H1 (cell line): ENCODE measurements around the gene PFDN1. TPM values are rescaled to one million over a fixed set of nuclear protein-coding genes. Genes with fewer than 3 reads are reported as not detected.

ENCODE experiments used
- CTCF ChIA-PET: fragments of 300-600 bp; sonication (Branson Sonifier 250); formaldehyde crosslinking; loops from one replicate; lab custom pipeline; 2021; ENCODE audit not compliant: partially characterized antibody; lab: Charles Lee
- POLR2A ChIA-PET: fragments of 300-600 bp; sonication (Branson Sonifier 250); formaldehyde crosslinking; loops from one replicate; lab custom pipeline; 2021; ENCODE audit warnings: inconsistent platforms; ENCODE audit not compliant: partially characterized antibody; lab: Charles Lee
- DNase-seq, 2 experiments: peaks; one replicate each; pipeline versions ENCODE4 v3.0.0 to v3.0.0-alpha.2; 2010 to 2022; ENCODE audit warnings: low spot score in 2 of 2, low read depth in 1 of 2, mixed read lengths in 1 of 2
- FAIRE-seq: peaks from 2 replicates; lab custom pipeline; 2011; peaks lifted over from hg19 to GRCh38; lab: Jason Lieb, UNC
- H2AFZ ChIP-seq: 2 replicates; pipeline ENCODE4 v1.8.1; 2012; ENCODE audit warnings: low read length, inconsistent platforms
- H2AK5ac ChIP-seq: 2 replicates; pipeline ENCODE4 v1.6.1; 2013; ENCODE audit warnings: low read depth, low read length
- H2BK120ac ChIP-seq: replicated peaks from 2 replicates; pipeline ENCODE3; 2013; ENCODE audit warnings: low read depth, low read length, inconsistent platforms
- H2BK12ac ChIP-seq: 2 replicates; pipeline ENCODE4 v1.6.1; 2013; ENCODE audit warnings: low read depth, low read length
- H2BK15ac ChIP-seq: 2 replicates; pipeline ENCODE4 v1.6.1; 2013; ENCODE audit warnings: low read length
- H2BK20ac ChIP-seq: 2 replicates; pipeline ENCODE4 v1.6.1; 2013; ENCODE audit warnings: low read length
- H2BK5ac ChIP-seq: 2 replicates; pipeline ENCODE4 v1.6.1; 2013; ENCODE audit warnings: low read depth, low read length
- H3K14ac ChIP-seq: 2 replicates; pipeline ENCODE4 v1.6.1; 2013; ENCODE audit warnings: inconsistent platforms; ENCODE audit not compliant: insufficient read length
- H3K18ac ChIP-seq: 2 replicates; pipeline ENCODE4 v1.6.1; 2013; ENCODE audit warnings: low read length; ENCODE audit errors: extremely low read depth
- H3K23ac ChIP-seq: 2 replicates; pipeline ENCODE4 v1.6.1; 2013; ENCODE audit warnings: inconsistent platforms; ENCODE audit not compliant: insufficient read length
- H3K23me2 ChIP-seq: 2 replicates; pipeline ENCODE4 v1.6.1; 2013; ENCODE audit warnings: low read depth, low read length
- H3K27ac ChIP-seq: 2 replicates; pipeline ENCODE4 v1.6.1; 2011; ENCODE audit warnings: low read depth, low read length, inconsistent platforms
- H3K27me3 ChIP-seq, 4 experiments: replicated peaks in 1 of 4; 1 replicate in 1 of 4; 2 replicates in 3 of 4; pipeline versions ENCODE4 v1.6.1 to v1.8.1; 2011 to 2013; ENCODE audit warnings: low read length in 3 of 4, mild to moderate bottlenecking in 3 of 4, inconsistent platforms in 2 of 4, mixed read lengths in 2 of 4, moderate library complexity in 1 of 4; ENCODE audit not compliant: control insufficient read depth in 3 of 4, insufficient read depth in 3 of 4; ENCODE audit errors: extremely low read depth in 1 of 4
- H3K36me3 ChIP-seq, 4 experiments: 2 replicates each; pipeline versions ENCODE4 v1.6.1 to v1.8.1; 2011 to 2013; ENCODE audit warnings: mild to moderate bottlenecking in 4 of 4, low read length in 3 of 4, moderate library complexity in 2 of 4, control low read depth in 1 of 4, inconsistent platforms in 1 of 4; ENCODE audit not compliant: insufficient read depth in 4 of 4, control insufficient read depth in 2 of 4
- H3K4ac ChIP-seq: replicated peaks from 2 replicates; pipeline ENCODE3; 2013; ENCODE audit warnings: low read length, low read depth, mixed read lengths, inconsistent platforms; ENCODE audit not compliant: insufficient read length
- H3K4me1 ChIP-seq, 4 experiments: replicated peaks in 1 of 4; 1 replicate in 1 of 4; 2 replicates in 3 of 4; pipeline versions ENCODE4 v1.6.1 to v1.8.1; 2011 to 2013; ENCODE audit warnings: low read length in 3 of 4, inconsistent platforms in 2 of 4, mixed read lengths in 1 of 4; ENCODE audit not compliant: insufficient read depth in 4 of 4, control insufficient read depth in 3 of 4
- H3K4me2 ChIP-seq, 2 experiments: 2 replicates each; pipeline versions ENCODE4 v1.6.1 to v1.8.1; 2011 to 2013; ENCODE audit warnings: low read depth in 2 of 2, low read length in 2 of 2, control low read depth in 1 of 2, inconsistent platforms in 1 of 2, mild to moderate bottlenecking in 1 of 2; ENCODE audit not compliant: insufficient read depth in 1 of 2
- H3K4me3 ChIP-seq, 4 experiments: fragments of 200-600, 300-600 bp in 1 of 4; sonication (generic), shearing (Covaris generic), sonication (Bioruptor Twin) in 1 of 4; 2 replicates each; pipeline versions ENCODE4 v1.5.1 to v1.8.1; 2011 to 2016; ENCODE audit warnings: low read length in 4 of 4, low read depth in 3 of 4, control low read depth in 2 of 4, inconsistent platforms in 2 of 4, mild to moderate bottlenecking in 2 of 4, mixed read lengths in 1 of 4, moderate library complexity in 1 of 4; ENCODE audit not compliant: insufficient read depth in 2 of 4; ENCODE audit errors: extremely low read depth in 1 of 4
- H3K56ac ChIP-seq: replicated peaks from 2 replicates; pipeline ENCODE3; 2013; ENCODE audit warnings: low read depth, mild to moderate bottlenecking, mixed read lengths, low read length, inconsistent platforms; ENCODE audit not compliant: insufficient read length
- H3K79me1 ChIP-seq: 2 replicates; pipeline ENCODE4 v1.6.1; 2013; ENCODE audit warnings: low read depth, low read length, control low read depth
- H3K79me2 ChIP-seq, 2 experiments: 2 replicates each; pipeline versions ENCODE4 v1.6.1 to v1.8.1; 2012 to 2013; ENCODE audit warnings: low read length in 2 of 2, mild to moderate bottlenecking in 2 of 2, inconsistent platforms in 1 of 2; ENCODE audit not compliant: insufficient read depth in 2 of 2, control insufficient read depth in 1 of 2
- H3K9ac ChIP-seq, 4 experiments: replicated peaks in 1 of 4; 1 replicate in 1 of 4; 2 replicates in 3 of 4; pipeline versions ENCODE4 v1.6.1 to v1.8.1; 2011 to 2013; ENCODE audit warnings: low read depth in 3 of 4, low read length in 3 of 4, control low read depth in 2 of 4, mild to moderate bottlenecking in 2 of 4, moderate library complexity in 2 of 4, inconsistent platforms in 1 of 4; ENCODE audit errors: extremely low read depth in 1 of 4
- H3K9me3 ChIP-seq, 2 experiments: 2 replicates each; pipeline versions ENCODE4 v1.6.1 to v1.8.1; 2012 to 2013; ENCODE audit warnings: mild to moderate bottlenecking in 2 of 2, moderate library complexity in 2 of 2, control low read depth in 1 of 2, inconsistent platforms in 1 of 2, low read depth in 1 of 2, low read length in 1 of 2, mixed read lengths in 1 of 2; ENCODE audit not compliant: insufficient read depth in 2 of 2
- H4K20me1 ChIP-seq, 2 experiments: replicated peaks in 1 of 2; 2 replicates each; pipeline versions ENCODE3 to v1.8.1; 2011 to 2013; ENCODE audit warnings: inconsistent platforms in 2 of 2, low read length in 2 of 2, mild to moderate bottlenecking in 1 of 2; ENCODE audit not compliant: insufficient read depth in 2 of 2, control insufficient read depth in 1 of 2
- H4K5ac ChIP-seq: 2 replicates; pipeline ENCODE4 v1.6.1; 2013; ENCODE audit warnings: low read length, low read depth, mixed read lengths, inconsistent platforms; ENCODE audit not compliant: insufficient read length
- H4K8ac ChIP-seq: 2 replicates; pipeline ENCODE4 v1.8.0; 2013; ENCODE audit warnings: mild to moderate bottlenecking, moderate library complexity, low read length, inconsistent platforms; ENCODE audit not compliant: insufficient read depth; ENCODE audit errors: extremely low read depth
- H4K91ac ChIP-seq: replicated peaks from 2 replicates; pipeline ENCODE3; 2013; ENCODE audit warnings: low read length, mixed read lengths, inconsistent platforms; ENCODE audit not compliant: insufficient read length
- CREB1 ChIP-seq: IDR thresholded peaks from 2 replicates; pipeline ENCODE4 v1.6.1; 2012; ENCODE audit warnings: inconsistent platforms
- RFX5 ChIP-seq: IDR thresholded peaks from 2 replicates; pipeline ENCODE4 v1.6.1; 2011; ENCODE audit warnings: low read depth, low read length, improper control_type of control experiment, borderline replicate concordance
- RNF2 ChIP-seq: fragments of 200-900, 300-1000 bp; sonication (generic); IDR thresholded peaks from 2 replicates; pipeline ENCODE4 v1.7.1; 2016; ENCODE audit warnings: borderline replicate concordance, low read depth, mild to moderate bottlenecking, antibody characterized with exemption, low read length; ENCODE audit not compliant: poor library complexity, severe bottlenecking; ENCODE audit errors: missing control alignments
- SIN3A ChIP-seq, 2 experiments: IDR thresholded peaks in 1 of 2; conservative IDR thresholded peaks in 1 of 2; 2 replicates each; pipeline ENCODE4 v1.6.1; 2011 to 2012; ENCODE audit warnings: low read length in 2 of 2, improper control_type of control experiment in 1 of 2, low read depth in 1 of 2, mild to moderate bottlenecking in 1 of 2
- SRF ChIP-seq: IDR thresholded peaks from 2 replicates; pipeline ENCODE4 v1.6.1; 2011; ENCODE audit warnings: mild to moderate bottlenecking, low read depth, low read length, moderate library complexity
- WGBS, 2 experiments: shearing (Covaris generic) in 1 of 2; methylation state at CpG; one replicate each; pipeline versions ENCODE4 v1.1.6 to v1.1.7; 2013 to 2015; ENCODE audit warnings: low lambda C conversion rate in 2 of 2, mixed read lengths in 2 of 2, inconsistent platforms in 1 of 2, low coverage in 1 of 2, missing lambda C conversion rate in 1 of 2; ENCODE audit not compliant: insufficient replicate concordance in 2 of 2, insufficient coverage in 1 of 2, insufficient read length in 1 of 2; ENCODE audit errors: extremely low coverage in 1 of 2, missing lambda C conversion rate in 1 of 2; 5-methylcytosine and 5-hydroxymethylcytosine counted together
- long read RNA-seq, 2 experiments: library from RNA in 1 of 2; library from capped mRNA in 1 of 2; stranded (forward); transcript quantifications; one replicate each; pipeline ENCODE4 v2.0.0, GENCODE V29; 2021; ENCODE audit warnings: inconsistent platforms in 1 of 2
- polyA minus RNA-seq, 3 experiments: library from RNA; depleted of rRNA, polyadenylated mRNA; stranded (reverse); fragments of >200 nt; gene quantifications; 1 replicate in 2 of 3; 2 replicates in 1 of 3; pipeline ENCODE4 v1.2.3, GENCODE V29; 2011
- polyA plus RNA-seq, 7 experiments: library from polyadenylated mRNA; depleted of rRNA in 3 of 7; stranded (reverse) in 5 of 7; unstranded in 2 of 7; fragments of >200 nt in 5 of 7; fragments of 200-250 nt in 2 of 7; gene quantifications; 1 replicate in 5 of 7; 2 replicates in 1 of 7; 4 replicates in 1 of 7; pipeline versions ENCODE4 v1.2.1 to v1.2.3, GENCODE V29; 2011 to 2013; ENCODE audit warnings: missing spikeins in 2 of 7, mixed read lengths in 2 of 7
- total RNA-seq: library from RNA; stranded (reverse); fragmentation: NEBNext Ultra II Directional; extraction: Animal tissue kit (Norgen Biotek cat#: 25700); gene quantifications from 2 replicates; pipeline ENCODE4 v1.2.1, GENCODE V29; 2021

PFDN1 gene, protein sequence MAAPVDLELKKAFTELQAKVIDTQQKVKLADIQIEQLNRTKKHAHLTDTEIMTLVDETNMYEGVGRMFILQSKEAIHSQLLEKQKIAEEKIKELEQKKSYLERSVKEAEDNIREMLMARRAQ
- total RNA-seq (52.6 and 53.0 TPM in 2 replicates), polyA plus RNA-seq (2011; rRNA removed) (71.7 and 89.6 TPM in 2 replicates), polyA minus RNA-seq (2011; rRNA and poly(A)+ RNA removed) (47.0 and 48.0 TPM in 2 replicates)
- polyA plus RNA-seq (2011; cell fraction: cytosol; rRNA removed): 65.7 TPM
- 60.6 TPM for polyA plus RNA-seq (2011; cell fraction: nucleus; rRNA removed)
- polyA plus RNA-seq (2012, experiment 1 of 2): 56.5 to 141 TPM (median 82.0 TPM) in 4 replicates
- 44.7 TPM for polyA plus RNA-seq (2012, experiment 2 of 2)
- polyA plus RNA-seq (2013, experiment 1 of 2): 236 TPM
- polyA plus RNA-seq (2013, experiment 2 of 2): 247 TPM
- 21.7 TPM for polyA minus RNA-seq (2011; cell fraction: cytosol; rRNA and poly(A)+ RNA removed)
- polyA minus RNA-seq (2011; cell fraction: nucleus; rRNA and poly(A)+ RNA removed): 24.1 TPM
- long read RNA-seq, experiment 1, transcript PFDN1-203 (3 exons, 1,091 nt): minor isoform, 5 of 73 reads
- long read RNA-seq, experiment 1, transcript PFDN1-201 (4 exons, 1,352 nt): major isoform, 27 of 73 reads
- long read RNA-seq, experiment 1, partial matches to known transcripts: 40 of 73 reads
- long read RNA-seq, experiment 1, other reads (novel, unspliced or antisense): 0 of 73 reads
- long read RNA-seq, experiment 2, transcript PFDN1-201 (4 exons, 1,352 nt): major isoform, 136 of 158 reads
- long read RNA-seq, experiment 2, transcript PFDN1-203 (3 exons, 1,091 nt): minor isoform, 12 of 158 reads
- long read RNA-seq, experiment 2, partial matches to known transcripts: 1 of 158 reads
- long read RNA-seq, experiment 2, other reads (novel, unspliced or antisense): 9 of 158 reads

DNA sequence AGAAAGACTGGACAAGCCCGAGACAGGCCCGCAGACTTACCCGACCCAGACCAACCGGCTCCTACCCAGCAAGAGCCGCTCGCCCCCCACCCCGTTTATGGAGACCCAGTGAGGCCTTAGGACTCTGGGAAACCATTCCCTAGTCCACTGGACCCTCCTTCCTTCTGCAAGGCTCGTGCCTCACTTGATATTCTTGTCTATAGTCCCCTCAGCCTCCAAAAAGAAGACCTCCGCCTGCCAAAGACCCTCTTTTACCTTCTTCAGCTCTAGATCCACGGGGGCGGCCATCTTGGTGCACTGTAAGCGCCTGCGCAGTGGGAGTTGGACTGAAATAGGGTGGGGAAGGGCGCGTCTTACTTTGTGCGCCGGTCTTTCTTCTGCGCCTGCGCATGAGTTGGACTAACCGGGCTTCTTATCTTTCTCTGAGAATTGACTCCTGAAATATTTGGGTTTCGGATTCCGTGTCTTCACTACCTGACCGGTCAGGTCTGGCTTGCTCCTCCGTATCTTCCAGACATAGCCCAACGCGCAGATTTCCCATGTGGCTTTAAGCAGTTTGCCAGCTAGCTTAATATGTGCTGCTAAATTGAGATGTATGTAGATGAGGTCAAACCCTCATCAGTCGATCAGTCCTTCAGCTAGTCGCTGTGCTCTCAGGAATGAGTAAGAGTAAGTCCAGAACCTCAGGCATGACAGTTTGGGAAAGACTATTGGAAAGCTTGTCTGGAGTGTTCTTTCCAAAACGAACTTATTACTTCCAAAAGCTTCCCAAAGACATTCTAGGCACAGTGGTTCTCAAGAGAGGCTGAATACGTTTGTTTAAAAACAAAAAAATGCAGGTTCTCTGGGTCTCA, at the start of gene PFDN1:
Gene PFDN1 (minus strand): TSS at position 316 of the 854 bp plus-strand sequence. CDS start 28 bp downstream, at position 288.
- FAIRE-seq (peak; percentile 84), DNase-seq (peak; percentile 83 to 93)
- H4K8ac ChIP-seq: peak within 1 kb of the TSS; percentile 98; the same call in 1 of the 2 replicates
- no peak within 1 kb of the TSS for H2BK120ac ChIP-seq
- no peaks in the 10 kb centered on the region for H3K79me1 ChIP-seq
- H3K23ac ChIP-seq: no peak within 1 kb of the TSS
- peaks cover 4% of the 10 kb centered on the region for H3K23me2 ChIP-seq
- H2BK15ac ChIP-seq: peak within 1 kb of the TSS; percentile 78; the same call in 1 of the 2 replicates
- POLR2A ChIA-PET: interaction anchor here (0.6 to 2.9 kb wide), 25 partner anchors 8 to 369 kb away, joined by 3 to 11 read pairs (median 5); partner anchors contain the start of genes ANKHD1 and HBEGF
- H3K9me3 ChIP-seq: no peaks in the 10 kb centered on the region
- peak within 1 kb of the TSS; percentile 100 for H2AFZ ChIP-seq
- H3K18ac ChIP-seq: peak within 1 kb of the TSS; percentile 99
- H2AK5ac ChIP-seq: no peak within 1 kb of the TSS; the same call in 1 of the 2 replicates
- peak within 1 kb of the TSS; percentile 97 for H2BK5ac ChIP-seq
- H3K4ac ChIP-seq: no peak within 1 kb of the TSS
- 2% methylated on average over 30 of the region's 30 CpGs; no CpG with 5 or more reads in 1 of the 2 experiments for WGBS, 2 experiments
- H3K79me2 ChIP-seq: peaks cover 6 to 34% of the 10 kb centered on the region in 2 experiments; a peak in 3 of 4 replicates
- H3K14ac ChIP-seq: no peak within 1 kb of the TSS
- H3K36me3 ChIP-seq: peaks cover 0 to 4% (median under 1%) of the 10 kb centered on the region in 4 experiments; a peak in 3 of 8 replicates
- H2BK12ac ChIP-seq: peak within 1 kb of the TSS; percentile 94; the same call in 1 of the 2 replicates
- H3K4me1 ChIP-seq: no peaks in the 10 kb centered on the region
- peak within 1 kb of the TSS; percentile 72 to 97 (median 96) for H3K9ac ChIP-seq
- CTCF ChIA-PET: interaction anchor here (0.5 to 2.2 kb wide), 11 partner anchors 18 to 239 kb away, joined by 3 to 8 read pairs (median 3); partner anchors contain the start of gene HBEGF
- H3K56ac ChIP-seq: peak within 1 kb of the TSS; percentile 34
- no peak within 1 kb of the TSS for H2BK20ac ChIP-seq
- peak within 1 kb of the TSS; percentile 86 to 89 for H3K4me2 ChIP-seq
- peak within 1 kb of the TSS; percentile 93 for H4K5ac ChIP-seq
- peak within 1 kb of the TSS; percentile 95 for H3K27ac ChIP-seq
- peak within 1 kb of the TSS; percentile 36 for H4K91ac ChIP-seq
- no peaks in the 10 kb centered on the region for H4K20me1 ChIP-seq
- H3K4me3 ChIP-seq: peak within 1 kb of the TSS; percentile 91 to 99 (median 94)
- no peaks in the 10 kb centered on the region for H3K27me3 ChIP-seq
- TF ChIP-seq SIN3A (conservative IDR thresholded peaks at IDR 0.05 in 1 of 2, IDR thresholded peaks at IDR 0.05 in 1 of 2; ENCODE audit: low read depth in 1 of 2, low read length in 2 of 2) (peak; percentile 22 to 69; a peak in 1 of 4 replicates), CREB1 (peak; percentile 93), SRF (0 out of 2 replicates have a peak, but pooled peaks have one; percentile 19), RFX5 (no peak), RNF2 (no peak)
